Transverse colon (tissue), 4 donors: Measurements from ENCODE around the gene JUP.

Experiments used
- EP300 ChIP-seq: sonication (generic); formaldehyde crosslinking; IDR thresholded peaks from one replicate; pipeline ENCODE4 v1.6.1; 2017; ENCODE audit warnings: antibody characterized with exemption, low read depth
- POLR2A ChIP-seq: fragments of 450-650 bp; IDR thresholded peaks from one replicate; pipeline ENCODE4 v1.6.1; 2016; ENCODE audit warnings: antibody characterized with exemption, mild to moderate bottlenecking, moderate library complexity
- POLR2AphosphoS5 ChIP-seq, 3 donors: sonication (generic); formaldehyde crosslinking; IDR thresholded peaks; one replicate each; pipeline ENCODE4 v1.6.1; 2016; ENCODE audit warnings: antibody characterized with exemption in 3 of 3
- TF ChIP-seq, protein P1 (sequence below), 5 experiments: fragments of 200-600 bp in 3 of 5; fragments of 450-650 bp in 2 of 5; sonication (generic) in 3 of 5; IDR thresholded peaks; 1 replicate in 2 of 5; 2 replicates in 3 of 5; pipeline ENCODE4 v1.5.1; 2016 to 2017; ENCODE audit warnings: antibody characterized with exemption in 5 of 5, inconsistent platforms in 3 of 5, mild to moderate bottlenecking in 2 of 5, moderate library complexity in 1 of 5

DNA sequence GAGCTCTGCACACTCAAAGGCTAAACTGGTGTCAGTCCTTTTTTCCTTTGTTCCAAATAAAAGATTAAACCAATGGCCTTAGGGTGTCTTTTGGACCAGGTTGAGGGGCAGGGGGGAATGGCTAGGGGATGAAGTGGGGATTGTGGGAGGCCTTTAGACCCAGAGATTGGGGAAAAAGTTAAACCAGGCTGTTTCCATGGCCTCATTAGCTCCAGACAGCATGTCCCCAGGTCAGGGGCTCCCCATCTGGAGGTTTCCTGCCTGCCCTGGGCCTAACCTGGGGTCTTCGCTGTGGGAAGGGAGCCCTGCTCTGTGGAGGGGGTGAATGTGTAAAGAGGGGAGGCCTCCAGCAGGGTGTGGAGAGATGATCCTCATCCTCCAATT lies 36.6 kb upstream of the JUP start:
- TF ChIP-seq, protein P1, sequence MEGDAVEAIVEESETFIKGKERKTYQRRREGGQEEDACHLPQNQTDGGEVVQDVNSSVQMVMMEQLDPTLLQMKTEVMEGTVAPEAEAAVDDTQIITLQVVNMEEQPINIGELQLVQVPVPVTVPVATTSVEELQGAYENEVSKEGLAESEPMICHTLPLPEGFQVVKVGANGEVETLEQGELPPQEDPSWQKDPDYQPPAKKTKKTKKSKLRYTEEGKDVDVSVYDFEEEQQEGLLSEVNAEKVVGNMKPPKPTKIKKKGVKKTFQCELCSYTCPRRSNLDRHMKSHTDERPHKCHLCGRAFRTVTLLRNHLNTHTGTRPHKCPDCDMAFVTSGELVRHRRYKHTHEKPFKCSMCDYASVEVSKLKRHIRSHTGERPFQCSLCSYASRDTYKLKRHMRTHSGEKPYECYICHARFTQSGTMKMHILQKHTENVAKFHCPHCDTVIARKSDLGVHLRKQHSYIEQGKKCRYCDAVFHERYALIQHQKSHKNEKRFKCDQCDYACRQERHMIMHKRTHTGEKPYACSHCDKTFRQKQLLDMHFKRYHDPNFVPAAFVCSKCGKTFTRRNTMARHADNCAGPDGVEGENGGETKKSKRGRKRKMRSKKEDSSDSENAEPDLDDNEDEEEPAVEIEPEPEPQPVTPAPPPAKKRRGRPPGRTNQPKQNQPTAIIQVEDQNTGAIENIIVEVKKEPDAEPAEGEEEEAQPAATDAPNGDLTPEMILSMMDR (IDR thresholded peaks at IDR 0.05), result no peak
- TF ChIP-seq POLR2A (no peak), POLR2AphosphoS5 (IDR thresholded peaks at IDR 0.05) (no peak), EP300 (no peak)
